Lower lobe of right lung (tissue), 2 donors: ENCODE data around the gene VASP. TPM values are rescaled to one million over a fixed set of nuclear protein-coding genes. Genes with fewer than 3 reads are reported as not detected.

Experiments
- ATAC-seq, 2 donors: fragments of 200-7000 bp; cut with Tn5 transposase; one replicate each; pipeline ENCODE4 v1.9.1; 2020 to 2022; ENCODE audit warnings: mild to moderate bottlenecking in 2 of 2, moderate library complexity in 2 of 2
- DNase-seq: peaks from one replicate; pipeline ENCODE4 v3.0.0-alpha.2; 2020
- H3K27ac ChIP-seq: fragments of 200-600 bp; one replicate; pipeline ENCODE4 v1.8.0; 2022
- H3K27me3 ChIP-seq: fragments of 200-600 bp; one replicate; pipeline ENCODE4 v1.8.0; 2022; ENCODE audit warnings: low read depth
- H3K36me3 ChIP-seq: fragments of 200-600 bp; one replicate; pipeline ENCODE4 v1.8.0; 2022; ENCODE audit warnings: mild to moderate bottlenecking
- H3K4me1 ChIP-seq: fragments of 200-600 bp; one replicate; pipeline ENCODE4 v1.8.0; 2022
- H3K4me3 ChIP-seq: fragments of 200-600 bp; one replicate; pipeline ENCODE4 v1.8.0; 2022; ENCODE audit warnings: mild to moderate bottlenecking
- H3K9me3 ChIP-seq: fragments of 200-600 bp; one replicate; pipeline ENCODE4 v1.8.0; 2022
- CTCF ChIP-seq: fragments of 200-600 bp; IDR thresholded peaks from one replicate; pipeline ENCODE4 v1.8.0; 2022; ENCODE audit warnings: antibody characterized with exemption, mild to moderate bottlenecking
- intact Hi-C: fragments of 100-400 bp; cut with DNase I; formaldehyde crosslinking; loops from one replicate; pipeline ENCODE4 v1.11.0; 2022
- total RNA-seq: library from RNA; stranded (reverse); fragmentation: NEBNext Ultra II Directional; extraction: Animal tissue kit (Norgen Biotek cat#: 25700); gene quantifications from one replicate; pipeline ENCODE4 v1.2.1, GENCODE V29; 2021
- donor health status: DM: no; HTN: yes; CAD: no; lungs with severe emphysema.

VASP gene
- total RNA-seq, 1 donor from 2014 or later = 190 TPM

GRCh38 chr19:45515807-45516401 is 8.6 kb downstream of the VASP start:
- peak overlapping the region; percentile 27 for H3K4me3 ChIP-seq
- no peaks in the 10 kb centered on the region for H3K27me3 ChIP-seq
- H3K36me3 ChIP-seq = peaks cover 40% of the 10 kb centered on the region
- no peak for TF ChIP-seq CTCF
- H3K4me1 ChIP-seq = peaks cover 44% of the 10 kb centered on the region
- H3K9me3 ChIP-seq = no peaks in the 10 kb centered on the region
- ATAC-seq (peak; percentile 48 to 64), DNase-seq (peak; percentile 56)
- peak overlapping the region; percentile 82 for H3K27ac ChIP-seq
- intact Hi-C loops = no loop called here

GRCh38 chr19:45517238-45517637 is 10.0 kb downstream of the VASP start:
- no peak overlapping the region for H3K27ac ChIP-seq
- H3K4me1 ChIP-seq = peaks cover 48% of the 10 kb centered on the region
- DNase-seq = no peak
- no peak for ATAC-seq
- H3K27me3 ChIP-seq = no peaks in the 10 kb centered on the region
- H3K9me3 ChIP-seq = no peaks in the 10 kb centered on the region
- TF ChIP-seq CTCF = no peak
- H3K36me3 ChIP-seq = peaks cover 53% of the 10 kb centered on the region
- no peak overlapping the region for H3K4me3 ChIP-seq
- intact Hi-C loops = no loop called here

- Histone ChIP-seq H3K4me1 (peaks cover 46% of the 10 kb centered on the region), H3K27ac (no peak overlapping the region), H3K36me3 (peaks cover 59% of the 10 kb centered on the region), H3K4me3 (no peak overlapping the region), H3K9me3 (no peaks in the 10 kb centered on the region), H3K27me3 (no peaks in the 10 kb centered on the region)
- ATAC-seq = no peak
- intact Hi-C loops = no loop called here
- no peak for DNase-seq
- TF ChIP-seq CTCF = no peak
Observed at GRCh38 chr19:45517641-45518468, 10.6 kb downstream of the VASP start.

- peaks cover 63% of the 10 kb centered on the region for H3K36me3 ChIP-seq
- ATAC-seq = no peak
Observed at GRCh38 chr19:45518469-45518826, 11.2 kb downstream of the VASP start.

More at GRCh38 chr19:45518469-45518826, 11.2 kb downstream of the VASP start:
- Histone ChIP-seq H3K27ac (no peak overlapping the region), H3K4me1 (peaks cover 43% of the 10 kb centered on the region), H3K27me3 (no peaks in the 10 kb centered on the region), H3K4me3 (no peak overlapping the region), H3K9me3 (no peaks in the 10 kb centered on the region)
- intact Hi-C loops = no loop called here
- no peak for TF ChIP-seq CTCF
- no peak for DNase-seq
